ENCODE data around the gene MAGED4B.
"Not testable (repeated sequence)": the region's sequence is repeated elsewhere in the genome, so short reads cannot be mapped to it uniquely, and the experiment has no call there.

The MAGED4B gene, protein sequence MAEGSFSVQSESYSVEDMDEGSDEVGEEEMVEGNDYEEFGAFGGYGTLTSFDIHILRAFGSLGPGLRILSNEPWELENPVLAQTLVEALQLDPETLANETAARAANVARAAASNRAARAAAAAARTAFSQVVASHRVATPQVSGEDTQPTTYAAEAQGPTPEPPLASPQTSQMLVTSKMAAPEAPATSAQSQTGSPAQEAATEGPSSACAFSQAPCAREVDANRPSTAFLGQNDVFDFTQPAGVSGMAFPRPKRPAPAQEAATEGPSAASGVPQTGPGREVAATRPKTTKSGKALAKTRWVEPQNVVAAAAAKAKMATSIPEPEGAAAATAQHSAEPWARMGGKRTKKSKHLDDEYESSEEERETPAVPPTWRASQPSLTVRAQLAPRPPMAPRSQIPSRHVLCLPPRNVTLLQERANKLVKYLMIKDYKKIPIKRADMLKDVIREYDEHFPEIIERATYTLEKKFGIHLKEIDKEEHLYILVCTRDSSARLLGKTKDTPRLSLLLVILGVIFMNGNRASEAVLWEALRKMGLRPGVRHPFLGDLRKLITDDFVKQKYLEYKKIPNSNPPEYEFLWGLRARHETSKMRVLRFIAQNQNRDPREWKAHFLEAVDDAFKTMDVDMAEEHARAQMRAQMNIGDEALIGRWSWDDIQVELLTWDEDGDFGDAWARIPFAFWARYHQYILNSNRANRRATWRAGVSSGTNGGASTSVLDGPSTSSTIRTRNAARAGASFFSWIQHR

GRCh38 chrX:52068666-52069640 lies at the start of gene MAGED4B:
TSS of gene MAGED4B (minus strand) at chrX:52069183. CDS start at chrX:52068172, 1,011 bp downstream.
- not testable (repeated sequence) for DNase-seq

DNA sequence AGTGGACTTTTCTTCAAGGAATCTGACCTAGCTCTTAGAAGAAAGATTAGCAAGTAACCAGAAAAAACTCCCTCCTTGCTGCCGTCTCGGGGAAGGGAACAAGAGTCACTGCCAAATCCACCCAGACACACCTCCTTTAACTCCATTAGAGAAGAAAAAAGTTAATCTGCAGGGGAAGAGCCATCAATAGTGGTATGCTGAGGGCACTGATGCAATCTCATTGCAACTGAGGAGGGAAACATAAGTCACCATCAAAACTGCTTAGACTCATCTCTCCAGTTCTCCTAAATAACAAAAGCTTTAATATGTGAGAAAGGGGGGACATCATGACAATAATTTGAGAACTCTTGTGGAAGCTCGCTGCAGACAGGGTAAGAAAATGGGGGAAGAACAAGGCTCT lies 49.3 kb upstream of the MAGED4B start:
- no peak for DNase-seq

DNA sequence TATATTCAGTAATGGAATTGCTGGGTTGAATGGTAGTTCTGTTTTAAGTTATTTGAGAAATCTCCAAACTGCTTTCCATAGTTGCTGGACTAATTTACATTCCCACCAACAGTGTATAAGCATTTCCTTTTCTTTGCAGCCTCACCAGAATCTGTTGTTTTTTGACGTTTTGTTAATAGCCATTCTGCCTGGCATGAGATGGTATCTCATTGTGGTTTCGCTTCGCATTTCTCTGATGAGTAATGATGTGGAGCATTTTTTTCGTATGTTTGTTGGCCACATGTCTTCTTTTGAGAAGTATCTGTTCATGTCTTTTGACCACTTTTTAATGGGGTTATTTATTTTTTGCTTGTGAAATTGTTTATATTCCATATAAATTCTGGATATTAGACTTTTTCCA lies 13.6 kb upstream of the MAGED4B start:
- DNase-seq = no peak

GRCh38 chrX:52078131-52078530 lies 9.1 kb upstream of the MAGED4B start:
- no peak for DNase-seq

- not testable (repeated sequence) for DNase-seq
Observed at GRCh38 chrX:52042288-52042687, 26.7 kb downstream of the MAGED4B start.

GRCh38 chrX:52034211-52034610 lies 34.8 kb downstream of the MAGED4B start:
- DNase-seq = no peak

DNA sequence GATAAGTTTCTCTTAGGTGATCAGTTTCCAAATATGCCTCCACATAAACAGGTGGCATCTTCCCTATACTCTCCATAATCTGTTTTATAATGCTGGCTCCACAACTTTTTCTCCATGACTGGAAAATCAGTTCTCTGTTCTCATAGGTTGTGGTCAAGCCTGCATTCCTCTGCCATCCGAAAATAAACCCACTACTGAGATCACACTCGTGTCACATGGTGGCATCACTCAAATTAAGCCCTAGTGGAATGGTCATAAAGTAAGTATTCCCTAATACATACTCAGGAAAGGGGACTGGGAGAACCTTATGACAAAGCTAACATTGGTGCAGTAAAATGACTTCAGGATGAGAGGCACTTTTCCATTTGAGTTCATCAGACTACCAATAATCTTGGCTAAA lies 37.6 kb downstream of the MAGED4B start:
- no peak for DNase-seq

GRCh38 chrX:52015794-52016193 lies 53.2 kb downstream of the MAGED4B start:
- DNase-seq = no peak

Measured in CD4-positive, alpha-beta T cell treated with Interferon gamma for 1 hour (primary cell).